ENCODE data around the gene SNRK.

SNRK gene

DNA sequence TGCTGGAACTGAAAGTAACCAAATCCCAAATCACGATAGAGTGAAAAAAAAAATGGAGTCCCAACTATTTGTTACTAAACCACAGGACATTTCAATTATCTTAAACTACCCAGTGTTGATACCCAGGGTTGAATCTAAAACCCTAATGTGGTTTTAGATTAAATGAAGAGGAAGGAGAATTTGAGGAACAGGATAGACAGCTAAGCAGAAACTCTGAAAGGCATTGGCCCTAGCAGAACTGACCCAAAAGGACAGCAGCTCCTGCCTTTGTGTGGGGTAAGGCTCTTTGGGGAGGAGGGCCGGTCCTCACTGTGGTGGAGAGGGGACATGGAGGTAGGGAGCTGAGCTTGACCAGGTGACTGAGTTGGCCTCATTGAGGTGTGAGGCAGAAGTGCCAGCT is 30.7 kb upstream of the SNRK start:
- no peak overlapping the region for H3K27ac Mint-ChIP-seq (ENCODE audit: low read depth)
- ATAC-seq (replicated peaks; ENCODE audit: extremely low read depth, poor library complexity, severe bottlenecking) (no peak), DNase-seq (ENCODE audit: low spot score in 2 of 2) (no peak)
- peaks cover 2% of the 10 kb centered on the region for H3K36me3 Mint-ChIP-seq (ENCODE audit: insufficient read depth)
- no peaks in the 10 kb centered on the region for H3K27me3 Mint-ChIP-seq
- peaks cover 25% of the 10 kb centered on the region for H3K4me1 Mint-ChIP-seq
- H3K9me3 Mint-ChIP-seq: no peaks in the 10 kb centered on the region
- no peak overlapping the region for H3K4me3 Mint-ChIP-seq

DNA sequence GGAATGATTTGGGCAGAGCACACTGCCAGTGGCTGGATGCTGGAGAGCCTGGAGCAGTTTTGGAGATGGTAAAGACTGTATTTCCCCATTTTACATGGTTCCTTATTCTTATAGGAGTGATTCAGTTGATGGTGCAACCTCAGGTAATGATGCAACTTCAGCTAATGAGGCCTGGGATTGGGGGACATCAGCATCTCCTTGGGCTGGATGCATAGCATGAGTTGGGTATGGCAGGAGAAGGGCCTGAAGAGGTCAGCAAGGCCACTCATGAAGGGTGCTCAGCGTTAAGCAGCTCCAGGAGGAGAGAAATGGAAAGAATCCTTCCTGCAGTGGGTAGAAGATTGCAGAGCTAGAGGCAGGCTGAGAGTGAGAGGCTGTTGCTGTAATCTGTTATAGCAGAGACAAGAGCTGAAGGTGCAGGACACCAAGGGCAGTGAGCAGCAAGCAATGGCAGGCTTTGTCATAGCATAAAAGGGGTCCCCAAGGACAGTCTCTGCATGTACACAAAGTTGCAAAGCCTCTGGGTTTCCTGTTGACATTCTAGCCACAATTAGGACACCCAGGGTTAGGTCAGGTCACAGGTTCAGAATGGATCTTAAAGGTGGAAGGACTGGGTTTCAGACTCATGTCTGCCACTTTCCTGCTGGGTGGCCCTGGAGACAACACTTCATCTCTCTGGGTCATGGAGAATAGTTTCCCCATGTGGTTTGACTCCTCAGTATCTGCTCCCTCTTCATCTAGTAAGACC is 29.5 kb upstream of the SNRK start:
- no peak overlapping the region for H3K27ac Mint-ChIP-seq (ENCODE audit: low read depth)
- H3K4me1 Mint-ChIP-seq: peaks cover 25% of the 10 kb centered on the region
- no peaks in the 10 kb centered on the region for H3K9me3 Mint-ChIP-seq
- no peak for ATAC-seq (replicated peaks; ENCODE audit: extremely low read depth, poor library complexity, severe bottlenecking)
- peaks cover 2% of the 10 kb centered on the region for H3K36me3 Mint-ChIP-seq (ENCODE audit: insufficient read depth)
- DNase-seq (ENCODE audit: low spot score in 2 of 2): no peak
- H3K27me3 Mint-ChIP-seq: peaks cover 4% of the 10 kb centered on the region
- H3K4me3 Mint-ChIP-seq: no peak overlapping the region

DNA sequence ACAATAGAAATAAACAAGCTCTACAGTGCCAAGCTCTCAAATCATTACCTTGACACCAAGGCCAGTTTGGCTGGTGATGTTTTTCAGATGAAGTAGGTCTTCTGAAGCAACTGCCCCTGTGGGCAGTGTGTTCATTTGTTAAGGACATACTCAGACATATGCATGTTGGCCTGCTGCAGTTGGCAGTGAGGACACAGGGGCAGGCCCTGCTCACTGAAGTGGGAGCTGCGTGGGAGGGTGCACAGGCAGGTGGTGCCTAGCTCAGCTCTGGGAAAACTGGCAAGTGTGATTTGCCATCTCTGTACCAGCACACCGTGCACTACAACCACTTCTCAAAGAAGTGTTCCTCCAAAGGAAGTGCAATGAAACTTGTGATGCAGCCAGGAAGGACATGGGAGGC is 28.5 kb upstream of the SNRK start:
- no peak for DNase-seq (ENCODE audit: low spot score in 2 of 2)
- Mint-ChIP-seq H3K27me3 (peaks cover 7% of the 10 kb centered on the region), H3K36me3 (ENCODE audit: insufficient read depth) (peaks cover 2% of the 10 kb centered on the region), H3K9me3 (no peaks in the 10 kb centered on the region), H3K27ac (ENCODE audit: low read depth) (no peak overlapping the region), H3K4me1 (peaks cover 25% of the 10 kb centered on the region), H3K4me3 (no peak overlapping the region)
- no peak for ATAC-seq (replicated peaks; ENCODE audit: extremely low read depth, poor library complexity, severe bottlenecking)

DNA sequence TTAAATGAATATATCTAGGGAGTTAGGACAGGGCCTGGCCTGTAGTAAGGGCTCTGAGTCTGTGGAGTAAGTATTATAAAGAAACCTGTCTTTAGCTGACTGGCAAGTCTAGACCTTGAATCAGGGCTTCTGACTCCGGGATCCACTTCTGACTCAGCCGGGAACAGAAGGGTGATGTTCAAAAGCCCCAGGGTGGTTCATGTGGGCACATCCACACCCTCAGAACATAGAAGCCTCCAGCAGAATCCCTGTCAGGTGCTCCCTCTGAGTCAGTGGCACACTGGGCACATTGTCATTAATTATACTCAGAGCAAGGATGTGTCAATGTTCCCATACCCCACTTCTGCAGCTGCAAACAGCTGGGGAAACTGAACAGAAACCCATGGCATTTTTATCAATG is 26.7 kb upstream of the SNRK start:
- Mint-ChIP-seq H3K4me1 (peaks cover 25% of the 10 kb centered on the region), H3K27ac (ENCODE audit: low read depth) (no peak overlapping the region), H3K9me3 (no peaks in the 10 kb centered on the region), H3K36me3 (ENCODE audit: insufficient read depth) (no peaks in the 10 kb centered on the region), H3K4me3 (no peak overlapping the region), H3K27me3 (peaks cover 7% of the 10 kb centered on the region)
- DNase-seq (ENCODE audit: low spot score in 2 of 2) (no peak), ATAC-seq (replicated peaks; ENCODE audit: extremely low read depth, poor library complexity, severe bottlenecking) (no peak)

DNA sequence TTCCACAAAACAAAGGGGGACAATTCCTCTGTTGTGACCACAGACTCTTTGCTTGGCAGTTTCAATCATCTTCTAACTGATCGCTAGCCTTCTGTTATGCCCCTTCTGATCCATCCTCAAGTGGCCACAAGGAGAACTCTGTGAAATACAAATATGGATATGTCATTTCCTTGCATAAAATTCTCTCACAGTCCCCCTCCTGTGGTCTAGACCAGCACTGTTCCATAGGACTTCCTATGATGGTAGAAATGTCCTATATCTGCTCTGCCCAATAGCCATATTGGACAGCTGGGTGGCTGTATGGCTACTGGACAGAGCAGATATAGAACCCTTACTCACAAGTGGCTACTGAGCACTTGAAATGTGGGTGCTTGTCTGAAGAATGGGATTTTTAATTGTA is 25.9 kb upstream of the SNRK start:
- H3K27ac Mint-ChIP-seq (ENCODE audit: low read depth): no peak overlapping the region
- no peaks in the 10 kb centered on the region for H3K36me3 Mint-ChIP-seq (ENCODE audit: insufficient read depth)
- H3K9me3 Mint-ChIP-seq: no peaks in the 10 kb centered on the region

DNA sequence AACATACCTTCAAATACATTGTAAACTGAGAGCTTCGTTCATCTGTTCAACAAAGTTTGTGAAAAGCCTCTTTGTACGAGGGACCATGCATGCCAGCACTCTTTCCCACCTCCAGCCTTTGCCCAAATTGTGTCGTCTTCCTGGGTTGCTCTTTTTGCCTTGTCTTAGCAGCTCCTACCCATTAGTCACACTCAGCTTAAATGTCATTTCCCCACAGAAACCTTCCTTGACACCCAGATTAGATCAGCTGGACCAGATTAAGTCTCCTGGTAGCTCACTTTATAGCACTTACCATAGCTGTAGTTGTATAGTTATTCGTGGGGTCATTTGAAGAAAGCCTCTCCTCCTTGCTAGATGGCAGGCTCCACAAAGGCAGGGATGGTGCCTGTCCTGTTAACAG is 24.1 kb upstream of the SNRK start:
- Mint-ChIP-seq H3K4me3 (no peak overlapping the region), H3K27ac (ENCODE audit: low read depth) (no peak overlapping the region), H3K36me3 (ENCODE audit: insufficient read depth) (no peaks in the 10 kb centered on the region), H3K9me3 (no peaks in the 10 kb centered on the region), H3K4me1 (peaks cover 8% of the 10 kb centered on the region), H3K27me3 (peaks cover 7% of the 10 kb centered on the region)
- DNase-seq (ENCODE audit: low spot score in 2 of 2) (no peak), ATAC-seq (replicated peaks; ENCODE audit: extremely low read depth, poor library complexity, severe bottlenecking) (no peak)

More for the DNA sequence above, 25.9 kb upstream of the SNRK start:
- Mint-ChIP-seq H3K4me3 (no peak overlapping the region), H3K4me1 (peaks cover 25% of the 10 kb centered on the region), H3K27me3 (peaks cover 7% of the 10 kb centered on the region)
- ATAC-seq (replicated peaks; ENCODE audit: extremely low read depth, poor library complexity, severe bottlenecking) (no peak), DNase-seq (ENCODE audit: low spot score in 2 of 2) (no peak)

DNA sequence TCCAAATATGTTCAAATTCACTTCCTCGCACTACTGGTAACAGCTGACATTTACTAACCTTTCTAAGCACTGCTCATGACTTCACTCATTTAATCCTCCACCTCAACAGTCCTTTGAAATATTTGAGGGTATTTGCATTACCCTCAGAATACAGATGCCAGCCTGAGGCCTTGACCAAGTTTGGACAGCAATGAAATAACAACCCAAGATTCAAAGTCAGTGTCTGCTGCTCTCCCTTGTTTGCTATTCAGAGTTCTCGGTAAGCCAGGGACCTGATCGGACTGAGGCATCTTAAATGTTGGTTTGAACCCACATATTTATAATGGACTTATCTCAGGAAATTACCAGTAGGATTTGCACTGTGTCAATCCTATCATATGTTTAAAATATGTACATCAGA is 19.9 kb upstream of the SNRK start:
- H3K36me3 Mint-ChIP-seq (ENCODE audit: insufficient read depth): no peaks in the 10 kb centered on the region
- ATAC-seq (replicated peaks; ENCODE audit: extremely low read depth, poor library complexity, severe bottlenecking): no peak
- no peaks in the 10 kb centered on the region for H3K4me1 Mint-ChIP-seq
- no peak overlapping the region for H3K27ac Mint-ChIP-seq (ENCODE audit: low read depth)
- peaks cover 5% of the 10 kb centered on the region for H3K9me3 Mint-ChIP-seq
- H3K4me3 Mint-ChIP-seq: no peak overlapping the region
- DNase-seq (ENCODE audit: low spot score in 2 of 2): no peak
- peaks cover 7% of the 10 kb centered on the region for H3K27me3 Mint-ChIP-seq

DNA sequence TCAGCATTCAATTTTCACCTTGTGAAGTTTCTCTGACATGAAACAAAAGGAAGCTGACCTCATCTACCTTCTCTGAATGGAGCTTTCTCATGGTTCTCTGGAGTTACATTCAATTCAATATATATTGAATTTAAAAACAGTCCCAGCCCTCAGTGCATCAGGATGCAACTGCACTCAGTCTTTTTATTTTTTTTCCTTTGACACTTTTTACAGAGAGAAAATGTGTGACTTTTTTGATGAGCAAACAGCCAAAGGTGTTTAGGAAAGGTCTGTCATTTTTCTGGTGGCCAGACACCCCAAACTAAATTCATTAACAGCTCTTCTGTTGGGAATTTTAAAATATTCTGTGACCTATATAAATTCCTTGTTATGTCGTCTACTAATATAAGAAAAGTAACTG is 19.3 kb upstream of the SNRK start:
- Mint-ChIP-seq H3K36me3 (ENCODE audit: insufficient read depth) (no peaks in the 10 kb centered on the region), H3K9me3 (peaks cover 5% of the 10 kb centered on the region)

DNA sequence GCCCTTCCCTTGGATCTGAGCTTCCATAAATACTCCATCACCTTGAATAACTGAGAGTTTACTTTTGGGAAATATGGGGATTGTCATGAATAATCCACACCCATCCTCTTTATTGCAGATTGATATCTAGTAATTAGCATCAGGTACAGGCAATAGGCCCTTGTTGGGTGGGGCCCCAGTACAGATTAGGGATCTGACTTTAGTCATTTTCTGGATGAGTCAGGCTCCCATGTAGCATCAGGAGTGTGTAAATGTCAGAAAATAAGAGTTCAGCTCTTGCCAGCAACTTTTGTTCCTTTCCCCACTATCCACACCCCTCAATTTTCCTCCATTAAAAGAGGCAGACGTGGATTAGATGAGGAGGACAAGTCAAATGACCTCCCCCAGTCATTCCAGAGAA is 17.7 kb upstream of the SNRK start:
- no peaks in the 10 kb centered on the region for H3K27me3 Mint-ChIP-seq
- no peak overlapping the region for H3K4me3 Mint-ChIP-seq
- H3K36me3 Mint-ChIP-seq (ENCODE audit: insufficient read depth): no peaks in the 10 kb centered on the region
- no peaks in the 10 kb centered on the region for H3K4me1 Mint-ChIP-seq
- peaks cover 5% of the 10 kb centered on the region for H3K9me3 Mint-ChIP-seq
- DNase-seq (ENCODE audit: low spot score in 2 of 2): no peak
- no peak overlapping the region for H3K27ac Mint-ChIP-seq (ENCODE audit: low read depth)
- ATAC-seq (replicated peaks; ENCODE audit: extremely low read depth, poor library complexity, severe bottlenecking): no peak

More for the DNA sequence above, 19.3 kb upstream of the SNRK start:
- no peak for DNase-seq (ENCODE audit: low spot score in 2 of 2)
- H3K4me3 Mint-ChIP-seq: no peak overlapping the region
- no peaks in the 10 kb centered on the region for H3K4me1 Mint-ChIP-seq
- no peak overlapping the region for H3K27ac Mint-ChIP-seq (ENCODE audit: low read depth)
- H3K27me3 Mint-ChIP-seq: peaks cover 2% of the 10 kb centered on the region
- ATAC-seq (replicated peaks; ENCODE audit: extremely low read depth, poor library complexity, severe bottlenecking): no peak

DNA sequence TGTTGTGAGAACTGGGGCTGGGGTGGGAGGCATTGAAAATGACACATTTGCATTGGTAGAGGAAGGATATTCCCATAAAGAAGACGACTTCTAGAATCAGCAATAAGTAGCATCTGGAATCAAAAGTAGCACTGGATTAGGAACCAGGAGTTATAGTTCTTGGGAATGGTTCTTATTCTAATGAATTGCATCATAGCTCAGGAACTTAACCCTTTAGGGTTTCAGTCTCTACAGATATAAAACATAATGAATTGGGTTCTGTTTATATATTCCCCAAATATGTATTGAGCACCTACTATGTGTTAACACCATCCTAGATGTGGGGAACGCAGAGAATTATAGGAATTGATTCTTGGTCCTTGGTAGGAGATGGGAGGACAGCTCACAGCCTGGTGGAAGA is 16.3 kb upstream of the SNRK start:
- DNase-seq (ENCODE audit: low spot score in 2 of 2) (no peak), ATAC-seq (replicated peaks; ENCODE audit: extremely low read depth, poor library complexity, severe bottlenecking) (no peak)
- Mint-ChIP-seq H3K9me3 (peaks cover 5% of the 10 kb centered on the region), H3K4me1 (no peaks in the 10 kb centered on the region), H3K27ac (ENCODE audit: low read depth) (no peak overlapping the region), H3K27me3 (no peaks in the 10 kb centered on the region), H3K36me3 (ENCODE audit: insufficient read depth) (no peaks in the 10 kb centered on the region), H3K4me3 (no peak overlapping the region)

DNA sequence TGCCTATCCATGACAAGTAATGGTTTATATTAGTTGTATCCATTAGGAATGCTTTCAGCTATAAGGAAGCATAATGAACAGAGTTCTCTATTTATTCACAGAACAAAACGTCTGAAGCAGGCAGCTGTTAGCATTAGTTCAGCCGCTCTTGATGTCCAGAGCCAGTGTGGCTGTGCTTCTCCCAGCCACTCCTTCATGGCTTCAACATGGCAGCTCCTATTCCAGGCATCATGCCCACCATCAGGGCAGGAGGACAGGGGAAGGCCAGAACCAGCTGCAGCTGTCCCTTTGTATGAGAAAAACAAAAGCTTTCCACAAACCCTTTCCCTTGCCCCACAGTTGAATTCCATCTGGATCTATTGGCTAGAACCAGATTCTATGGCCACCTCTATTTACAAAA is 12.9 kb upstream of the SNRK start:
- no peak for ATAC-seq (replicated peaks; ENCODE audit: extremely low read depth, poor library complexity, severe bottlenecking)
- no peak for DNase-seq (ENCODE audit: low spot score in 2 of 2)
- H3K27ac Mint-ChIP-seq (ENCODE audit: low read depth): no peak overlapping the region
- no peaks in the 10 kb centered on the region for H3K4me1 Mint-ChIP-seq
- no peaks in the 10 kb centered on the region for H3K36me3 Mint-ChIP-seq (ENCODE audit: insufficient read depth)
- H3K27me3 Mint-ChIP-seq: peaks cover 13% of the 10 kb centered on the region
- H3K9me3 Mint-ChIP-seq: peaks cover 5% of the 10 kb centered on the region
- no peak overlapping the region for H3K4me3 Mint-ChIP-seq

DNA sequence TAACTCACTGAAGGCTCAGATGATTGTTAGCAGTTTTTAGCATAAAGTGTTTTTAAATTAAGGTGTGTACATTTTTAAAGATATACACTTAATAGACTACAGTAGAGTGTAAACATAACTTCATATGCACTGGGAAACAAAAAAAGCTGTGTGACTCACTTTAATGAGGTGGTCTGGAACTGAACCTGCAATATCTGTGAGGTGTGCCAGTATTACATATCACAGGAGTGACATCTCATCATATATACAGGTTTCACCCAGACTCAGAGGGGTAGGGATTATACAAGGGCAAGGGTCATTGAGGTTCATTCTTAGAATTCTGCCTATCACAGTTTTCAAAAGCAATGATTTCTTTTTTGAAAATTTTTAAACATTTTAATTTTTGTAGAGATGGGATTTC is 7.3 kb upstream of the SNRK start:
- H3K36me3 Mint-ChIP-seq (ENCODE audit: insufficient read depth): no peaks in the 10 kb centered on the region
- DNase-seq (ENCODE audit: low spot score in 2 of 2) (no peak), ATAC-seq (replicated peaks; ENCODE audit: extremely low read depth, poor library complexity, severe bottlenecking) (no peak)
- no peaks in the 10 kb centered on the region for H3K4me1 Mint-ChIP-seq
- no peak overlapping the region for H3K27ac Mint-ChIP-seq (ENCODE audit: low read depth)
- no peak overlapping the region for H3K4me3 Mint-ChIP-seq
- no peaks in the 10 kb centered on the region for H3K9me3 Mint-ChIP-seq
- peaks cover 23% of the 10 kb centered on the region for H3K27me3 Mint-ChIP-seq

DNA sequence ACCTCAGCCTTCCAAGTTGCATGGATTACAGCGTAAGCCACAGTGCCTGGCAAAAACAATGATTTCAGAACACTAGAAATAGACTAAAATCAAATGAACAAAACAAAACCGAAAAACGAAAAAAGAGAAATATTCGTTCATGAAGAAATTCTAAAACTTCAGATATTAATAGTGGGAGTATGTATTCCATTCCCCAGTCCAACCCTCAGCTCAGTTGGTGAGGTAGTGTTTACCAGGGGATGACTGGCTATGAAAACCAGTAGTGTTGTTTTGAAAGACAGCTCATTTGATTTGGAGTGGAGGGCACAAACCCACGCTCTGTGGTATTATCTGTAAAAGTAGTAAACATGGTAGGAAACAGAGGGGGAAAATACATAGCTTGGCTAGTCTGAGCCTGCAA is 6.8 kb upstream of the SNRK start:
- DNase-seq (ENCODE audit: low spot score in 2 of 2) (no peak), ATAC-seq (replicated peaks; ENCODE audit: extremely low read depth, poor library complexity, severe bottlenecking) (no peak)
- H3K27ac Mint-ChIP-seq (ENCODE audit: low read depth): no peak overlapping the region
- H3K4me1 Mint-ChIP-seq: no peaks in the 10 kb centered on the region
- peaks cover 23% of the 10 kb centered on the region for H3K27me3 Mint-ChIP-seq
- H3K9me3 Mint-ChIP-seq: no peaks in the 10 kb centered on the region
- no peak overlapping the region for H3K4me3 Mint-ChIP-seq
- H3K36me3 Mint-ChIP-seq (ENCODE audit: insufficient read depth): no peaks in the 10 kb centered on the region
